ENCODE data around the gene D2HGDH. TPM values are rescaled to one million over a fixed set of nuclear protein-coding genes. Genes with fewer than 3 reads are reported as not detected.

Gene D2HGDH
- total RNA-seq, 1 experiment from 2014 or later, result 10.0 TPM

DNA sequence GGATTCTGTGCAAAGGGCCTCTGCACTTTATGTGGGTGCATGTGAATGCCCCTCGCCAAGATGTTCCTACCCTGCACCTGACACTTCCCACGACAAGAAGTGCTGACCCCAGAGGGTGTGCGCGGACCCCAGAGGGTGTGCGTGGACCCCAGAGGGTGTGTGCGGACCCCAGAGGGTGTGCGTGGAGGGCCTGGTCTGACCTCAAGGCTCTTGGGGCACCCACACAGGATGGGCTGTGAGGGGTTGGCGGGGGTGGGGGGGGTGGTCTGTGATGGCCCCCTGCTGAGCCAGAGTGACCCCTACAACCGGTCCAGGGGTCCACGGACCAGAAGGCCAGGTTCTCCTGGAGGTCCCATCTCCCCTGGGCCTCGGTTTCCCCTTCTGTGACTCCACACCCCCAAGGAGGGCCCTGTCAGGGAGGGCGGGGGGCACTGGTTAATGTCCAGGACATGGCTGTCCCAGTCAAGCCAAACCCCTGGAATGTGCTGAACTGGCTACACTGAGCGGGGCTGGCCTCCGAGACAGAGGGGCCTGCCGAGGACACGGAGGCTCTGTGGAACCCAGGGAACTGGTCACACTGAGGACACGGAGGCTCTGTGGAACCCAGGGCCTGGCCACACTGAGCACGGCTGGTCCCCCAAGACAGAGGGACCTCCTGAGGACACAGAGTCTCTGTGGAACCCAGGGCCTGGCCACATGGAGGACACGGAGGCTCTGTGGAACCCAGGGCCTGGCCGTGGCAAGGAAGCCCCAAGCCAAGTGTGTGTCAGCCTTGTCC lies 77.7 kb downstream of the D2HGDH start:
- Histone ChIP-seq H2BK20ac (ENCODE audit: low read depth, low read length, poor library complexity, severe bottlenecking) (no peak overlapping the region), H4K8ac (replicated peaks; ENCODE audit: insufficient read length, low read depth, low read length) (no peak overlapping the region), H3K56ac (ENCODE audit: insufficient read length, low read depth, low read length) (no peak overlapping the region), H3K79me1 (ENCODE audit: insufficient read depth, low read depth, low read length, poor library complexity, severe bottlenecking) (no peaks in the 10 kb centered on the region), H3K27ac (ENCODE audit: insufficient read length, low read depth, low read length) (no peak overlapping the region), H3K4me2 (ENCODE audit: insufficient read depth, insufficient read length, low read length) (no peak overlapping the region), H3K14ac (ENCODE audit: insufficient read depth, low read length) (no peak overlapping the region; the same call in 1 of the 2 replicates), H4K20me1 (ENCODE audit: control insufficient read depth, insufficient read depth, insufficient read length) (no peaks in the 10 kb centered on the region), H4K91ac (ENCODE audit: insufficient read length, low read depth, low read length) (no peak overlapping the region), H3K27me3 (ENCODE audit: insufficient read depth, low read length) (no peaks in the 10 kb centered on the region; the same call in 1 of the 2 replicates), H2BK15ac (ENCODE audit: low read depth, low read length) (no peak overlapping the region), H4K5ac (ENCODE audit: insufficient read length, low read depth, low read length) (no peak overlapping the region), H3K23me2 (ENCODE audit: insufficient read length, low read depth, low read length, poor library complexity, severe bottlenecking) (no peaks in the 10 kb centered on the region), H3K9me3 (ENCODE audit: control insufficient read depth, low read depth, low read length) (no peaks in the 10 kb centered on the region), H3K18ac (ENCODE audit: insufficient read length, low read depth, low read length) (no peak overlapping the region), H2AFZ (ENCODE audit: low read length) (no peak overlapping the region), H3K4ac (ENCODE audit: low read depth, low read length) (no peak overlapping the region), H3K4me1 (ENCODE audit: insufficient read depth, low read length) (peaks cover 3% of the 10 kb centered on the region), H2BK120ac (ENCODE audit: low read depth, low read length, poor library complexity, severe bottlenecking) (no peak overlapping the region), H2AK5ac (ENCODE audit: insufficient read length, low read length) (no peak overlapping the region), H3K79me2 (ENCODE audit: insufficient read depth, low read length) (no peaks in the 10 kb centered on the region), H3K9ac (ENCODE audit: extremely low read depth, insufficient read length, low read length) (no peak overlapping the region), H3K23ac (ENCODE audit: insufficient read length, low read depth, low read length) (no peak overlapping the region), H2BK12ac (ENCODE audit: insufficient read length, low read depth, low read length) (no peak overlapping the region), H2BK5ac (ENCODE audit: insufficient read length, low read length) (no peak overlapping the region), H3T11ph (ENCODE audit: low read length) (no peak overlapping the region)
- Mint-ChIP-seq H3K27me3 (ENCODE audit: low read depth) (peaks cover 15% of the 10 kb centered on the region), H3K4me3 (no peak overlapping the region), H3K4me1 (peaks cover 13 to 23% of the 10 kb centered on the region in 2 experiments), H3K36me3 (ENCODE audit: insufficient read depth in 1 of 3, low read depth in 3 of 3) (no peaks in the 10 kb centered on the region), H3K9me3 (no peaks in the 10 kb centered on the region), H3K27ac (no peak overlapping the region)
- peak; percentile 28 for DNase-seq
- TF ChIP-seq, protein P1, sequence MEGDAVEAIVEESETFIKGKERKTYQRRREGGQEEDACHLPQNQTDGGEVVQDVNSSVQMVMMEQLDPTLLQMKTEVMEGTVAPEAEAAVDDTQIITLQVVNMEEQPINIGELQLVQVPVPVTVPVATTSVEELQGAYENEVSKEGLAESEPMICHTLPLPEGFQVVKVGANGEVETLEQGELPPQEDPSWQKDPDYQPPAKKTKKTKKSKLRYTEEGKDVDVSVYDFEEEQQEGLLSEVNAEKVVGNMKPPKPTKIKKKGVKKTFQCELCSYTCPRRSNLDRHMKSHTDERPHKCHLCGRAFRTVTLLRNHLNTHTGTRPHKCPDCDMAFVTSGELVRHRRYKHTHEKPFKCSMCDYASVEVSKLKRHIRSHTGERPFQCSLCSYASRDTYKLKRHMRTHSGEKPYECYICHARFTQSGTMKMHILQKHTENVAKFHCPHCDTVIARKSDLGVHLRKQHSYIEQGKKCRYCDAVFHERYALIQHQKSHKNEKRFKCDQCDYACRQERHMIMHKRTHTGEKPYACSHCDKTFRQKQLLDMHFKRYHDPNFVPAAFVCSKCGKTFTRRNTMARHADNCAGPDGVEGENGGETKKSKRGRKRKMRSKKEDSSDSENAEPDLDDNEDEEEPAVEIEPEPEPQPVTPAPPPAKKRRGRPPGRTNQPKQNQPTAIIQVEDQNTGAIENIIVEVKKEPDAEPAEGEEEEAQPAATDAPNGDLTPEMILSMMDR (conservative IDR thresholded peaks at IDR 0.05), result no peak
- WGBS (ENCODE audit: extremely low coverage, insufficient read length, low lambda C conversion rate), result no CpG with 5 or more reads among the region's 20 CpGs
